ENCODE results near the gene RPAIN. TPM values are rescaled to one million over a fixed set of nuclear protein-coding genes. Genes with fewer than 3 reads are reported as not detected.
A peak's percentile ranks its signal among the peaks of the same experiment; 100 is the strongest.

Gene RPAIN
- total RNA-seq, 1 donor from 2014 or later, result 58.6 TPM

DNA sequence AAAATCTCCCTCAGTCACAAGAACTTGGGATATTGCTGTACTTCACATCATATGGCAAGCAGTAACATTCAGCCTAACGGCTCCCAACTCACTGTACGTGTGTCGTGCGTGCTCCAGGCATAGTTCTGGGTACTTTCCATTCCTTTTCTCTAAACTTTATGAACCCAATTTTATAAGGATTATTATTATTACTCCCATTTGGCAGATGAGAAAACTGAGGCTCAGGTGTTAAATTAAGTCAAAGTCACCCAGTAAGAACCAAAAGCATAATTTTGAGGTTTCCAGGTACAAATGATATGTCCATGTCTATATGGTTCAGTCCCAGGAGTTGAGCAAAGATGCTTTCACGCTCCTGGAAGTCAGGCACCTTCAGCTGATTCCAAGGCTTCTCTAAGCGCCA lies 23.7 kb downstream of the RPAIN start:
- peaks cover 26% of the 10 kb centered on the region for H3K36me3 Mint-ChIP-seq (ENCODE audit: unreplicated experiment)
- no peak for DNase-seq (ENCODE audit: extremely low spot score, unreplicated experiment)
- no peaks in the 10 kb centered on the region for H3K27me3 Mint-ChIP-seq (ENCODE audit: unreplicated experiment)
- H3K27ac Mint-ChIP-seq (ENCODE audit: unreplicated experiment), result no peak overlapping the region
- no peak for TF ChIP-seq CTCF (IDR thresholded peaks at IDR 0.05)
- H3K4me1 Mint-ChIP-seq (ENCODE audit: unreplicated experiment), result peaks cover 7% of the 10 kb centered on the region
- H3K4me3 Mint-ChIP-seq (ENCODE audit: unreplicated experiment), result no peak overlapping the region
- no peaks in the 10 kb centered on the region for H3K9me3 Mint-ChIP-seq (ENCODE audit: unreplicated experiment)

GRCh38 chr17:5444209-5444608 lies 24.2 kb downstream of the RPAIN start:
- DNase-seq (ENCODE audit: extremely low spot score, unreplicated experiment), result no peak
- Mint-ChIP-seq H3K4me3 (ENCODE audit: unreplicated experiment) (no peak overlapping the region), H3K9me3 (ENCODE audit: unreplicated experiment) (no peaks in the 10 kb centered on the region), H3K27ac (ENCODE audit: unreplicated experiment) (no peak overlapping the region), H3K27me3 (ENCODE audit: unreplicated experiment) (no peaks in the 10 kb centered on the region), H3K36me3 (ENCODE audit: unreplicated experiment) (peaks cover 29% of the 10 kb centered on the region), H3K4me1 (ENCODE audit: unreplicated experiment) (peaks cover 6% of the 10 kb centered on the region)
- TF ChIP-seq CTCF (IDR thresholded peaks at IDR 0.05), result no peak

- no peaks in the 10 kb centered on the region for H3K27me3 Mint-ChIP-seq (ENCODE audit: unreplicated experiment)
- DNase-seq (ENCODE audit: extremely low spot score, unreplicated experiment), result no peak
- H3K4me1 Mint-ChIP-seq (ENCODE audit: unreplicated experiment), result no peaks in the 10 kb centered on the region
- H3K9me3 Mint-ChIP-seq (ENCODE audit: unreplicated experiment), result no peaks in the 10 kb centered on the region
- peaks cover 38% of the 10 kb centered on the region for H3K36me3 Mint-ChIP-seq (ENCODE audit: unreplicated experiment)
- TF ChIP-seq CTCF (IDR thresholded peaks at IDR 0.05), result no peak
- H3K27ac Mint-ChIP-seq (ENCODE audit: unreplicated experiment), result no peak overlapping the region
- H3K4me3 Mint-ChIP-seq (ENCODE audit: unreplicated experiment), result no peak overlapping the region
These were observed 26.8 kb downstream of the RPAIN start for GRCh38 chr17:5446786-5447185.

DNA sequence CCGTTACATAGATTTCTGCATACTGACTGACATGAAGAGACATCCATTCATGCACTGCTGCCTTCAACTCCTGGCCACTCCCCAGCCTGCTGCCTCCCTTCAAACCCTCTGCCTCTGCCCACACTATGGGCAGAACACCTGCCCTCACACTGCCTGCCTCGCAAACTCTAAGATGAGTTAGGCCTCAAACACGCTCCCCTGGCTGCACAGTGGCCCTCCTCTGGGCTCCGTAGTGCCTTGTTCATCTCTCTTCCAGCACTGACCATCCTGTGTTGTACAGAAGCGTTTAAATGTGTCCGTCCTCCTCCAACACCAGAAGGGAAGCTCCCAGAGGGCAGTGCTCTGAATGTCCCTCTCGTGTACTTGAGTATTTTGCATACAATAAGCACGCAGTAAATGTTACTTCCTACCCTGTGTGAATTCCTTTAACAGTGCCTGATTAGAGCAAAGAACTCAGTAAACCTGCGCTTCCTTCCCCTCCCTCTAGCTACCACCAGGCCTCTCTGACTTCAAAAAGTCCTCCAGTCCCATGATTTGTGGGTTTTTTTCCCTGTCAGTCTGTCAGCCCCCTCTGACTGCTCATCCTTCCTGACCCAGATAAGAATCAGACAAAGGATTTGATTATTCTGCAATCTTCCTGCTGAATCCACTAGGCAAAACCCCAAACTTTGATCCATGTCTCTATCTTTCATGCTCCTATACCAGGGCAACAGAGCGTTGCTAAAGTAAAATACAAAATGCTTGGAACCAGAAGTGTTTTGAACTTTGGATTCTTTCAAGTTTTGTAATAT lies 44.9 kb downstream of the RPAIN start:
- Mint-ChIP-seq H3K4me1 (ENCODE audit: unreplicated experiment) (peaks cover 20% of the 10 kb centered on the region), H3K27me3 (ENCODE audit: unreplicated experiment) (no peaks in the 10 kb centered on the region), H3K36me3 (ENCODE audit: unreplicated experiment) (peaks cover 8% of the 10 kb centered on the region), H3K4me3 (ENCODE audit: unreplicated experiment) (no peak overlapping the region), H3K9me3 (ENCODE audit: unreplicated experiment) (no peaks in the 10 kb centered on the region), H3K27ac (ENCODE audit: unreplicated experiment) (no peak overlapping the region)
- DNase-seq (ENCODE audit: extremely low spot score, unreplicated experiment), result no peak
- TF ChIP-seq CTCF (IDR thresholded peaks at IDR 0.05), result no peak

- Mint-ChIP-seq H3K36me3 (ENCODE audit: unreplicated experiment) (peaks cover 5% of the 10 kb centered on the region), H3K4me3 (ENCODE audit: unreplicated experiment) (peak overlapping the region; percentile 84), H3K27me3 (ENCODE audit: unreplicated experiment) (no peaks in the 10 kb centered on the region), H3K27ac (ENCODE audit: unreplicated experiment) (no peak overlapping the region), H3K4me1 (ENCODE audit: unreplicated experiment) (peaks cover 20% of the 10 kb centered on the region), H3K9me3 (ENCODE audit: unreplicated experiment) (no peaks in the 10 kb centered on the region)
- no peak for DNase-seq (ENCODE audit: extremely low spot score, unreplicated experiment)
- no peak for TF ChIP-seq CTCF (IDR thresholded peaks at IDR 0.05)
These were observed 46.3 kb downstream of the RPAIN start for GRCh38 chr17:5466295-5466694.
